Daoy (cell line): Measurements from ENCODE around the gene EWSR1. TPM values are rescaled to one million over a fixed set of nuclear protein-coding genes. Genes with fewer than 3 reads are reported as not detected.

Source experiments
- DNase-seq: peaks from one replicate; pipeline ENCODE4 v3.0.0-alpha.2; 2015; ENCODE audit warnings: low read depth
- total RNA-seq: library from RNA; depleted of rRNA; stranded (reverse); fragments of >200 nt; shearing (Covaris generic); gene quantifications from 2 replicates; pipeline ENCODE4 v1.2.3, GENCODE V29; 2014

The EWSR1 gene
- total RNA-seq, 1 experiment from 2014 or later, result 191 TPM

- DNase-seq, result no peak
Measured at GRCh38 chr22:29251265-29251664, 16.8 kb upstream of the EWSR1 start.

GRCh38 chr22:29251981-29252911, 15.8 kb upstream of the EWSR1 start:
- no peak for DNase-seq

- DNase-seq, result no peak
Measured at GRCh38 chr22:29253561-29254285, 14.3 kb upstream of the EWSR1 start.

- no peak for DNase-seq
Measured at GRCh38 chr22:29254286-29254660, 13.8 kb upstream of the EWSR1 start.

GRCh38 chr22:29255064-29255621, 12.9 kb upstream of the EWSR1 start:
- no peak for DNase-seq

- no peak for DNase-seq
Measured at GRCh38 chr22:29256606-29257325, 11.3 kb upstream of the EWSR1 start.

GRCh38 chr22:29257751-29258181, 10.3 kb upstream of the EWSR1 start:
- DNase-seq, result no peak

GRCh38 chr22:29258407-29259252, 9.4 kb upstream of the EWSR1 start:
- no peak for DNase-seq

GRCh38 chr22:29259253-29259899, 8.7 kb upstream of the EWSR1 start:
- no peak for DNase-seq

- no peak for DNase-seq
Measured at GRCh38 chr22:29260031-29260560, 8.0 kb upstream of the EWSR1 start.

- no peak for DNase-seq
Measured at GRCh38 chr22:29260601-29261315, 7.3 kb upstream of the EWSR1 start.

- no peak for DNase-seq
Measured at GRCh38 chr22:29263791-29264276, 4.2 kb upstream of the EWSR1 start.

GRCh38 chr22:29265305-29265704, 2.8 kb upstream of the EWSR1 start:
- no peak for DNase-seq

- no peak for DNase-seq
Measured at GRCh38 chr22:29265929-29266328, 2.1 kb upstream of the EWSR1 start.

GRCh38 chr22:29266564-29267461, 1.3 kb upstream of the EWSR1 start:
- peak; percentile 48 for DNase-seq

- DNase-seq, result no peak
Measured at GRCh38 chr22:29267462-29267857, 608 bp upstream of the EWSR1 start.

GRCh38 chr22:29268511-29269229, 602 bp downstream of the EWSR1 start:
- peak; percentile 63 for DNase-seq

GRCh38 chr22:29269230-29269604, 1.1 kb downstream of the EWSR1 start:
- DNase-seq, result no peak
